AG20443 (cell line): ENCODE results near the gene ALG3.

Experiments used
- DNase-seq: peaks from one replicate; pipeline ENCODE4 v3.0.0; 2012; ENCODE audit warnings: low spot score, mixed read lengths

Gene ALG3

DNA sequence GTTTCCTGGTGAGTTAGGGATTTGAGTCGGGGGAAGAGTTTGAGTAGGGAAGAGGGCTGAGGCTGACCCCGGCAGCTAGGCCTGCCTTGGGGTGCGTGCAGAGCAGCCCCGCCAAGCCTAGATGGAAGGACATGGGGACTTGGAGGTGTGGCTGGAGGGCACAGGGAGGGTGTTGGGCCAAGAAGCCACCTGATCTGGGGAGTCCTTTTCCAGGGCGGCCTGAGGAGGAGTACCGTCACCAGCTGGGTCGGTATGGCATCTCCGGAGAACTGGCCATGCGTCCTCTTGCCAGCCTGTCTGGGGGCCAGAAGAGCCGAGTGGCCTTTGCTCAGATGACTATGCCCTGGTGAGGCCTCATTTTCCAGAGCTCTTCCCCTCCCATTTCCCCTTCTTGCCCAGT, 55.9 kb downstream of the ALG3 start:
- DNase-seq = no peak
